Iris pigment epithelial cell (primary cell): ENCODE data around the gene ABCF2.

Source experiments
- DNase-seq: peaks from one replicate; pipeline ENCODE4 v3.0.0-alpha.2; 2011; ENCODE audit warnings: low read depth

The ABCF2 gene

DNA sequence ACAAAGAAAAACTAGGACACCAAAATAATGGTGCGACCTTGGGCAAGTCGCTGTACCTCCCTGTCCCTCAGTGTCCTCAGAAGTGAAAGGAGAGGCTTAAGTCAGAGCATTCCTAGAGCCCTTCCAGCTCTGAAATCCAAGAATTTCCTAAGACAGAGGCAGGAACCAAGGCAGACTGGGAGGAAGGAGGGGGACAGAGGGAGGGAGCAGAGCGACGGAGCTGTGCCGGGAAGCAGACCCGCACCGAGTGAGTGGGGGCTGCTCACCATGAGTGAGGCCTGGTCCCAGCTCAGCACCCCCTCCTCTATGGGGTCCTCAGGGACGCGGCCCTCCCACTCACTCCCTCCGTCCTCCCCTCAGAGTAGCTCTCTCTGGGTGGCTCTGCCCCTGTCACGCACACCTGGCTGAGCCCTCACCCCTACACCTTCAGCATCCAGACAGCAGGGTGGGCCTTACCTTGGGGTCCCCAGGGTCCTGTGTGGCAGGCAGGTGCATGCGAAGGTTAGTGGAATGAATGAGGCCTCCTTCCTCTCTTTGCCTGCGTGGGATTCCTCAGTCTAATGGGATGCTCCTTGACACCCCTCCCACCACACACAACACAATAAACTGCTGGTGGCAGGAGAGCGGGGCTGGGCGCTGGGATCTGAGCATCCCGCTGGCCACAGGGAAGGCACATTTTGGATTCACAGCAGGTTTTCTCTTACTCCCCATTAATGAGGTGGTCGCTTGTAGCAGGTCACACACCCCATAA is 26.1 kb upstream of the ABCF2 start:
- DNase-seq, result no peak

GRCh38 chr7:151252561-151252835 is 25.5 kb upstream of the ABCF2 start:
- no peak for DNase-seq

GRCh38 chr7:151251689-151252560 is 24.9 kb upstream of the ABCF2 start:
- DNase-seq, result peak; percentile 78

DNA sequence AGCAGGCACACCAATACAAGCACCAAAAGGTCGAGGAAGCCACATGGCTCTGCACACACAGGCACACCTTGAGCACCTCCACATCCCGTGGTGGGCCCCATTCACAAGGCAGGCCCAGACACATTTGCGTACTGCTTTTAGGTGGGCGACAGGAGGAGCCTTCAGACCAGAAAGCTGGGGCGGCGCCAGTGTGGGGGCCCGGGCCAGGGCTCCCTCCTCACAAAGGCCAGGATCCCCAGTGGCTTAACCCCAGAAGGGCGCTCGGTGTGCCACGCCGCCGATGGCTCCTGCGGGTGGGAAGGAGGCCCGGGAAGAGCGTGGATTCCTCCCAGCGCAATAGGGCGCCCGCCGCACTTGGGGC is 24.3 kb upstream of the ABCF2 start:
- no peak for DNase-seq

DNA sequence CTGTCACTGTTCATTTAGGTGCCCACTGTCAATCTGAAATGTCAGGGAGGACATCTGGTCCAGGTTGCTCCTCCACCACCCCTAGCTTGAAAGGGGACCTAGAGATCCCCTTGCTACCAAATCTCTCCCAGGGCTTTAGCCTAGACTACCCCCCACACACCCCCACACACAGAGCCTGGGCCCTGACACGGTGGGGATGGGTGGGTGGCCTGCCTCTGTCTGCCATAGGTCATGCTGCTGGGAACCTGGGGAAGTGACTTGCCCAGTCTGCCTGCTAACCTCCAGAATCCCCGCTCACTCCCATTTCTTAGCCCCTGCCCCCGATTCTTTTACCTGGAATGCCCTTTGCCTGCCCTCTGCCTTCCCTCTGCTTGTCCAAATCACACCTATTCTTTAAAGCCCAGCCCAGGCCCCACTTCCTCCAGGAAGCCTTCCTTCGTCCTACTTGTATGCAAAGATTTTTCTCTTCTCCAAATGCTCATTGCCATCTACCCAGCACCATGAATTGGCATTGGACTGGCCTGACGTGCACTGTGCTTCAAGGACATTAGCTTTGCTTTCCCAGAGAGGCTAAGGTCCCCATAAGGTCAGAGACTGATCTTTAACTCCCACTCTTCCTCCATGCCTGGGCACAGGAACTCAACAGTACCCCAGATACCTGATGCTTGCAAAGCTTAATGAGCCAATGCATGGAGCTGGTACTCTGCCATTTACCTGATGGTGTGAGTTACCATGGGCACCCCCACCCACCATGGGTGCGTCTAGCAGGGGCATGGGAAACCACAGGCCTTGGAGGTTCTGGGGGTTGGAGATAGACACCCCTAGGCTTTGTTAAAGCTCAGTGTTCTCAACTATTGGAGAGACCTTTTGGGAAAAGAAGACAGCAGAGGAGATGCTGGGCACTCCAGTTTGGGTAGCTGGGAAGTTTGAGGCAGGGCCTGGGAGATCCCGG is 23.5 kb upstream of the ABCF2 start:
- no peak for DNase-seq

DNA sequence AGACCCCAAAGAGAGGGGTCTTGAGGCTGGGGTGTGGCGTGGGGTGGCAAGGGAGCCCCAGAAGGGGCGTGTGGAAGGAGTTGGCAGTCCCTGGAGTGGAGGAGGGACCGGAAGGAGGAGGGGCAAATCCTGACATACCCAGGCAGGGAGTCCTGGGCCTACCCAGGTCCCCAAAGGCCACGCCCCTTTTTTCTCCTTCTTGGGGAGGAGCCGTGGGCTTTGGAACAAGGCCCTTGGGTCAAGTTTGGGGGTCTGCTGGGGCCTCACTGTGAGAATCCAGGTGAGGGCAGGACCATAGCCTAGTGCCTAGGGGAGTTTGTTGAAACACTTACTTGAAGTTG is 22.7 kb upstream of the ABCF2 start:
- peak; percentile 39 for DNase-seq

DNA sequence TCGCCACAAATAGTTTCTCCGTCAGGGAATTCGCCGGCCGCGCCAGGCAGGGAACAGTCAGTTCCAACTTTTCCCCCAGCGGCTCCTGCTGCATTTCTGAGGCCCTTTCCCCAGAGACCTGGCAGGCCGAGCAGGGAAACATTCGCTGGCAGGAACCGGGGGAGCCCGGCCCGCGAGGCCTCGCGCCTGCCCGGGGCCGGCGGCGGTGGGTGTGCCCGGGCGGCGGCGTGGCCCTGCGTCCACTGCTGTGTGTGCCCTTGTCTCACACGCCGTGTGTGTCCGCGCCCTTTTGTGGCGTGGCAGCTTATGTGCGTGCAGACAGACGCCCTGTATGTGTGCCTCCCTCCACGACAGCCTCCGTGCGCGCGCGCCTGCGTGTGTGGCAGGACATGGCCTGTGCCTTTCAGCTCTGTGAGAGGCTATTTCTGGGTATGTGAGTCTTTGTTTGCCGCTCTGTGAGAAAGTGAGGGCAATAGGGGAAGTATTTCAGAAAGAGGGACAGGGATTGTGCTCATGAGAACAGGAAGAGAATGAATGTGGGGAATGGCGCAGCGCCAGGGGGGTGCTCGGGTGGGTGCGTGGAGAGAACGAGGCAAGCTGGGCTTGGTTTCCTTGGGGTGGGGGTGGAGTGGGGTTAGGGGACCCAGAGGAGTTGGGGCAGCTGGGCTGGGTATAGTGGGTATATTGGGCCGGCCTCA is 22.2 kb upstream of the ABCF2 start:
- DNase-seq, result peak; percentile 59

GRCh38 chr7:151248346-151249033 is 21.5 kb upstream of the ABCF2 start, which contains the start of gene SMARCD3:
Gene SMARCD3 (minus strand): TSS chr7:151248694. CDS start chr7:151248562, 132 bp downstream.
- peak; percentile 57 for DNase-seq

GRCh38 chr7:151247611-151248345 is 20.8 kb upstream of the ABCF2 start:
- DNase-seq, result no peak

- no peak for DNase-seq
Observed at GRCh38 chr7:151246851-151247580, 20.0 kb upstream of the ABCF2 start.

DNA sequence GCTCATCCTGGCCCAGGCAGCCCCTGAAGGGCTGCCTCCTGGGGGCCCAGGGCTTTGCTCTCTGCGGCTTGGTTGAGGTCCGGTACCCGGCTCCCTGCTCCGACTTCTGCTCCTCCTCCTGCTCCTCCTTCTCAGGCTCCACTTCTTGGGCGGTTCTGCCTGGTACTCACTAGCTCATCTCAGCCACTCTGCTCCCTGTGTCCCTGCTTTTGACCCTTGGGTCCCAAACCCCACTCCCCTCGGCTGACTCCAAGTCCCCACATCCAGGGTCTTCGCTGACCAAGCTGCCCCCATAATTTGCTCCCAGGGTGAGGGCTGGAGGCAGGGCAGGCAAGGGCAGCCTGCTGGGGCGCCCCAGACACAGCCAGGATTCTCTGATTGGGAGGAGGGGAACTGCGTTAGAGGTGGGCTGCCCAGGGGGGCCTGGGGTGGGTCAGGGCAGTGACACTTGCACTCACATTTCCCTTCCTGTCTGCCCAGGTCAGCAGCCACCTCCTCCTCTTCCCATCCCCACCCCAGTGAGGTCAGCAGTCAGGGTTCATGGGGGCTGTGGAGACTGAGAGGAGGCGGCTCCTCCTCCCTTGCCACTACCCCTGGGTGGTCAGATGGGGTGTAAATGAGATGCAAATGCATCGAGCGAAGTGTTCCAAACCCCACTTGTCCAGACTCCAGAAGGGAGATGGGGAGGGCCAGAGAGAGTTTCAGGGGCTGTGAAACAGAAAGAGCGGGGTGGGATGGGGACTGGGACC is 19.3 kb upstream of the ABCF2 start:
- no peak for DNase-seq

GRCh38 chr7:151245360-151246101 is 18.5 kb upstream of the ABCF2 start:
- DNase-seq, result no peak

DNA sequence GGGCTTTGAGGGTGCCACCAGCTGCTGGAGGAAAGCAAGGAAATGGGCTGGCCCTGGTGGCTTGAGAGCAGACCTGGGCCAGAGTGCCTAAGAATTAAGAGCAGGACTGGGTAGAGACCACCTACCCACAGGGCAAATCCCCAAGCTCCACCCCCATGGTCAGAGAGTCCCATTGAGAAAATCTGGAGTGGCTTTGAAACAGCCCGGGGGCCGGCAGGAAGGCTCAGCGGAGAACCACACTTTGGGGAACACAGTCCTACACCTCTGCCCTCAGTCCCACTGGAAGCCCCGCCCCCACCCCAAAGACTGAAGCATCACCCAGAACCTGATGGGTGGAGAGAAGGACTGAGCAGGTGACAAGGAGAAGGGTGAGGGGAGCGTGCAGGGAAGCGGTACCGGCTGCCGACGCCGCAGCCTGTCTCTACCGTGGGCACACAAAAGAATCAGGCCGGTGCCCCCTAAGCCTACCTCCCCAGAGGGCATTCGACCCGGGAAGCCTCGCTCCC is 17.9 kb upstream of the ABCF2 start:
- no peak for DNase-seq

GRCh38 chr7:151244196-151244840 is 17.3 kb upstream of the ABCF2 start:
- DNase-seq, result peak; percentile 35

GRCh38 chr7:151243408-151244195 is 16.6 kb upstream of the ABCF2 start:
- no peak for DNase-seq

GRCh38 chr7:151243045-151243349 is 16.0 kb upstream of the ABCF2 start:
- no peak for DNase-seq
